NCI-H345 treated with DMSO at 0.1 percent for 48 hours (cell line): ENCODE results near the gene PLXDC1.
A peak's percentile ranks its signal among the peaks of the same experiment; 100 is the strongest.
"Not testable (repeated sequence)": the region's sequence is repeated elsewhere in the genome, so short reads cannot be mapped to it uniquely, and the experiment has no call there.

Experiments used
- DNase-seq: peaks from one replicate; lab custom pipeline; 2025; ENCODE audit not compliant: unreplicated experiment; lab: John Stamatoyannopoulos, UW

PLXDC1 gene

GRCh38 chr17:39183045-39183444 lies 31.6 kb upstream of the PLXDC1 start:
- no peak for DNase-seq

- DNase-seq = no peak
These were observed 29.9 kb upstream of the PLXDC1 start for GRCh38 chr17:39181303-39181702.

GRCh38 chr17:39178536-39178935 lies 27.1 kb upstream of the PLXDC1 start:
- DNase-seq = no peak

GRCh38 chr17:39177256-39177655 lies 25.8 kb upstream of the PLXDC1 start:
- no peak for DNase-seq

GRCh38 chr17:39175695-39176093 lies 24.3 kb upstream of the PLXDC1 start:
- no peak for DNase-seq

GRCh38 chr17:39174920-39175694 lies 23.7 kb upstream of the PLXDC1 start:
- DNase-seq = peak; percentile 22

- DNase-seq = no peak
These were observed 22.3 kb upstream of the PLXDC1 start for GRCh38 chr17:39173526-39174274.

GRCh38 chr17:39173080-39173479 lies 21.6 kb upstream of the PLXDC1 start:
- DNase-seq = no peak

- no peak for DNase-seq
These were observed 20.5 kb upstream of the PLXDC1 start for GRCh38 chr17:39171933-39172332.

- no peak for DNase-seq
These were observed 19.1 kb upstream of the PLXDC1 start for GRCh38 chr17:39170558-39170957.

GRCh38 chr17:39170109-39170508 lies 18.7 kb upstream of the PLXDC1 start:
- DNase-seq = no peak

- no peak for DNase-seq
These were observed 18.1 kb upstream of the PLXDC1 start for GRCh38 chr17:39169518-39169917.

GRCh38 chr17:39169101-39169500 lies 17.7 kb upstream of the PLXDC1 start:
- DNase-seq = no peak

GRCh38 chr17:39168503-39168902 lies 17.1 kb upstream of the PLXDC1 start:
- not testable (repeated sequence) for DNase-seq

GRCh38 chr17:39167476-39167875 lies 16.0 kb upstream of the PLXDC1 start:
- DNase-seq = no peak

GRCh38 chr17:39166437-39167335 lies 15.2 kb upstream of the PLXDC1 start:
- DNase-seq = no peak

GRCh38 chr17:39165841-39166349 lies 14.5 kb upstream of the PLXDC1 start, which contains the start of gene ARL5C:
Gene ARL5C (minus strand): TSS chr17:39166161. CDS start chr17:39165760, 401 bp downstream.
- DNase-seq = no peak

- DNase-seq = no peak
These were observed 13.9 kb upstream of the PLXDC1 start for GRCh38 chr17:39165178-39165840.

- DNase-seq = no peak
These were observed 13.3 kb upstream of the PLXDC1 start for GRCh38 chr17:39164675-39165143.

- DNase-seq = no peak
These were observed 10.5 kb upstream of the PLXDC1 start for GRCh38 chr17:39161962-39162361.
